HG02588 (cell line): ENCODE data around the gene PLXNA2.

Experiments used
- ATAC-seq: cut with Tn5 transposase; IDR thresholded peaks from one replicate; pipeline ENCODE4 v1.9.1; 2021; ENCODE audit warnings: mild to moderate bottlenecking, moderate library complexity; ENCODE audit not compliant: unreplicated experiment

The PLXNA2 gene

GRCh38 chr1:208149776-208150514 lies 94.2 kb downstream of the PLXNA2 start:
- ATAC-seq, result no peak

- ATAC-seq, result no peak
These were observed 95.0 kb downstream of the PLXNA2 start for GRCh38 chr1:208149213-208149612.

- no peak for ATAC-seq
These were observed 95.8 kb downstream of the PLXNA2 start for GRCh38 chr1:208148380-208148779.

GRCh38 chr1:208146650-208147049 lies 97.5 kb downstream of the PLXNA2 start:
- ATAC-seq, result no peak

- ATAC-seq, result no peak
These were observed 99.0 kb downstream of the PLXNA2 start for GRCh38 chr1:208145167-208145566.

- no peak for ATAC-seq
These were observed 101.4 kb downstream of the PLXNA2 start for GRCh38 chr1:208142590-208143382.

- ATAC-seq, result no peak
These were observed 102.5 kb downstream of the PLXNA2 start for GRCh38 chr1:208141610-208142192.

- ATAC-seq, result no peak
These were observed 104.6 kb downstream of the PLXNA2 start for GRCh38 chr1:208139434-208140045.

- ATAC-seq, result no peak
These were observed 107.0 kb downstream of the PLXNA2 start for GRCh38 chr1:208137193-208137592.

GRCh38 chr1:208136459-208137182 lies 107.6 kb downstream of the PLXNA2 start:
- no peak for ATAC-seq

GRCh38 chr1:208135354-208135753 lies 108.8 kb downstream of the PLXNA2 start:
- no peak for ATAC-seq

GRCh38 chr1:208134491-208134890 lies 109.7 kb downstream of the PLXNA2 start:
- no peak for ATAC-seq

GRCh38 chr1:208133355-208133754 lies 110.8 kb downstream of the PLXNA2 start:
- ATAC-seq, result no peak

GRCh38 chr1:208132287-208132882 lies 111.8 kb downstream of the PLXNA2 start:
- ATAC-seq, result peak; percentile 86

GRCh38 chr1:208131621-208132286 lies 112.4 kb downstream of the PLXNA2 start:
- ATAC-seq, result peak; percentile 19

- no peak for ATAC-seq
These were observed 114.7 kb downstream of the PLXNA2 start for GRCh38 chr1:208129487-208129886.

GRCh38 chr1:208129060-208129459 lies 115.1 kb downstream of the PLXNA2 start:
- no peak for ATAC-seq

GRCh38 chr1:208127792-208128529 lies 116.2 kb downstream of the PLXNA2 start:
- ATAC-seq, result no peak

- ATAC-seq, result no peak
These were observed 116.9 kb downstream of the PLXNA2 start for GRCh38 chr1:208127284-208127683.
